GM08714 (cell line): Measurements from ENCODE around the gene DBH.
"Not testable (repeated sequence)": the region's sequence is repeated elsewhere in the genome, so short reads cannot be mapped to it uniquely, and the experiment has no call there.

Experiments used
- H3K4me3 ChIP-seq: fragments of 200-500 bp; sonication (Bioruptor generic); 2 replicates; pipeline ENCODE4 v1.5.1; 2014; ENCODE audit warnings: mild to moderate bottlenecking, low read length, inconsistent platforms
- ZNF274 ChIP-seq: IDR thresholded peaks from 2 replicates; pipeline ENCODE4 v1.6.1; 2012; ENCODE audit warnings: mild to moderate bottlenecking, low read depth, low read length

The DBH gene

GRCh38 chr9:133667759-133668450 lies 31.7 kb downstream of the DBH start:
- no peak overlapping the region for H3K4me3 ChIP-seq
- no peak for TF ChIP-seq ZNF274

- H3K4me3 ChIP-seq = no peak overlapping the region
- TF ChIP-seq ZNF274 = no peak
Observed at GRCh38 chr9:133669182-133669801, 33.1 kb downstream of the DBH start.

- no peak for TF ChIP-seq ZNF274
- H3K4me3 ChIP-seq = no peak overlapping the region
Observed at GRCh38 chr9:133670466-133670865, 34.3 kb downstream of the DBH start.

GRCh38 chr9:133671371-133671770 lies 35.2 kb downstream of the DBH start:
- H3K4me3 ChIP-seq = no peak overlapping the region
- no peak for TF ChIP-seq ZNF274

- H3K4me3 ChIP-seq = no peak overlapping the region
- TF ChIP-seq ZNF274 = no peak
Observed at GRCh38 chr9:133672503-133673257, 36.5 kb downstream of the DBH start.

GRCh38 chr9:133673258-133673655 lies 37.1 kb downstream of the DBH start:
- H3K4me3 ChIP-seq = no peak overlapping the region
- no peak for TF ChIP-seq ZNF274

- no peak overlapping the region for H3K4me3 ChIP-seq
- no peak for TF ChIP-seq ZNF274
Observed at GRCh38 chr9:133674091-133674490, 37.9 kb downstream of the DBH start.

- not testable (repeated sequence) for H3K4me3 ChIP-seq
Observed at GRCh38 chr9:133675796-133676195, 39.6 kb downstream of the DBH start.

GRCh38 chr9:133676450-133676849 lies 40.3 kb downstream of the DBH start:
- no peak overlapping the region for H3K4me3 ChIP-seq
- no peak for TF ChIP-seq ZNF274

GRCh38 chr9:133677126-133678010 lies 41.2 kb downstream of the DBH start:
- no peak for TF ChIP-seq ZNF274
- no peak overlapping the region for H3K4me3 ChIP-seq

GRCh38 chr9:133679056-133679455 lies 42.9 kb downstream of the DBH start:
- no peak overlapping the region for H3K4me3 ChIP-seq

GRCh38 chr9:133679466-133680061 lies 43.4 kb downstream of the DBH start:
- no peak overlapping the region for H3K4me3 ChIP-seq
- TF ChIP-seq ZNF274 = no peak

More at GRCh38 chr9:133679056-133679455, 42.9 kb downstream of the DBH start:
- no peak for TF ChIP-seq ZNF274

GRCh38 chr9:133680250-133680975 lies 44.2 kb downstream of the DBH start:
- H3K4me3 ChIP-seq = no peak overlapping the region
- no peak for TF ChIP-seq ZNF274
